GM23338 (cell line): ENCODE data around the gene KCNJ6. TPM values are rescaled to one million over a fixed set of nuclear protein-coding genes. Genes with fewer than 3 reads are reported as not detected.

Source experiments
- ATAC-seq: fragments of 200-7000 bp; cut with Tn5 transposase; 3 replicates; pipeline ENCODE4 v1.9.1; 2020
- DNase-seq: peaks from one replicate; pipeline ENCODE4 v3.0.0-alpha.2; 2015; ENCODE audit warnings: low spot score
- H2AFZ ChIP-seq: fragments of 200-600 bp; sonication (generic); 2 replicates; pipeline ENCODE4 v1.8.0; 2016; ENCODE audit warnings: antibody characterized with exemption, mild to moderate bottlenecking, moderate library complexity
- H3F3A ChIP-seq: fragments of 200-600 bp; sonication (generic); replicated peaks from 2 replicates; pipeline ENCODE4 v1.8.0; 2017; ENCODE audit warnings: antibody characterized with exemption, mixed run types, low read depth
- H3K27ac ChIP-seq: fragments of 200-600 bp; sonication (generic); 2 replicates; pipeline ENCODE4 v1.6.1; 2016; ENCODE audit warnings: low read depth
- H3K27me3 ChIP-seq: fragments of 200-600 bp; sonication (generic); 2 replicates; pipeline ENCODE4 v1.8.0; 2016; ENCODE audit warnings: mild to moderate bottlenecking, mixed run types, moderate library complexity; ENCODE audit not compliant: insufficient read depth
- H3K36me3 ChIP-seq: fragments of 200-600 bp; sonication (generic); 2 replicates; pipeline ENCODE4 v1.8.0; 2016; ENCODE audit warnings: mild to moderate bottlenecking; ENCODE audit not compliant: insufficient read depth
- H3K4me1 ChIP-seq: fragments of 200-600 bp; sonication (generic); 2 replicates; pipeline ENCODE4 v1.8.0; 2016; ENCODE audit warnings: mild to moderate bottlenecking, moderate library complexity; ENCODE audit not compliant: insufficient read depth
- H3K4me2 ChIP-seq: fragments of 200-600 bp; sonication (generic); 2 replicates; pipeline ENCODE4 v1.7.1; 2017; ENCODE audit warnings: mixed run types
- H3K4me3 ChIP-seq: fragments of 200-600 bp; sonication (generic); 2 replicates; pipeline ENCODE4 v1.6.1; 2016; ENCODE audit warnings: mixed run types
- H3K79me2 ChIP-seq: fragments of 200-600 bp; sonication (generic); replicated peaks from 2 replicates; pipeline ENCODE4 v1.8.0; 2017; ENCODE audit warnings: mild to moderate bottlenecking; ENCODE audit not compliant: insufficient read depth
- H3K9me2 ChIP-seq: fragments of 200-600 bp; sonication (generic); 2 replicates; pipeline ENCODE4 v1.8.0; 2017; ENCODE audit not compliant: insufficient read depth
- H4K20me1 ChIP-seq: fragments of 200-600 bp; sonication (generic); replicated peaks from 2 replicates; pipeline ENCODE4 v1.8.0; 2017; ENCODE audit warnings: mild to moderate bottlenecking; ENCODE audit not compliant: insufficient read depth
- H3K27ac Mint-ChIP-seq: 2 replicates; pipeline ENCODE4 v1.8.0; 2020; ENCODE audit warnings: inconsistent platforms, mild to moderate bottlenecking, moderate library complexity, mixed read lengths
- H3K27me3 Mint-ChIP-seq: 3 replicates; pipeline ENCODE4 v1.8.0; 2022; ENCODE audit warnings: low read depth, mild to moderate bottlenecking, moderate library complexity, mixed read lengths, inconsistent platforms; ENCODE audit not compliant: insufficient read depth, poor library complexity
- H3K36me3 Mint-ChIP-seq: 3 replicates; pipeline ENCODE4 v1.8.0; 2021; ENCODE audit warnings: low read depth, mild to moderate bottlenecking, inconsistent platforms, moderate library complexity, mixed read lengths
- H3K4me1 Mint-ChIP-seq: 3 replicates; pipeline ENCODE4 v1.8.0; 2020; ENCODE audit warnings: mild to moderate bottlenecking, inconsistent platforms, mixed read lengths
- H3K4me3 Mint-ChIP-seq: 3 replicates; pipeline ENCODE4 v1.8.0; 2021; ENCODE audit warnings: moderate library complexity, mild to moderate bottlenecking, inconsistent platforms, mixed read lengths
- H3K9me3 Mint-ChIP-seq: 3 replicates; pipeline ENCODE4 v1.8.0; 2020; ENCODE audit warnings: moderate library complexity, mild to moderate bottlenecking, inconsistent platforms, mixed read lengths
- CREB1 ChIP-seq: fragments of 250-450 bp; sonication (Bioruptor Pico); IDR thresholded peaks from 2 replicates; pipeline ENCODE4 v1.5.0; 2020; ENCODE audit warnings: low read depth, mild to moderate bottlenecking, moderate library complexity
- EZH2 ChIP-seq: fragments of 200-600 bp; sonication (generic); IDR thresholded peaks from one replicate; pipeline ENCODE4 v1.8.0; 2017; ENCODE audit warnings: antibody characterized with exemption, mild to moderate bottlenecking, low read depth; ENCODE audit not compliant: unreplicated experiment
- EZH2phosphoT487 ChIP-seq: fragments of 200-600 bp; sonication (generic); IDR thresholded peaks from one replicate; pipeline ENCODE4 v1.8.1; 2018; ENCODE audit warnings: antibody characterized with exemption; ENCODE audit not compliant: unreplicated experiment
- JUNB ChIP-seq: IDR thresholded peaks from one replicate; pipeline ENCODE4 v1.6.1; 2016; ENCODE audit warnings: antibody characterized with exemption; ENCODE audit not compliant: unreplicated experiment
- NANOG ChIP-seq: IDR thresholded peaks from 2 replicates; pipeline ENCODE4 v1.6.1; 2016; ENCODE audit warnings: antibody characterized with exemption, borderline replicate concordance
- POLR2AphosphoS5 ChIP-seq: IDR thresholded peaks from 2 replicates; pipeline ENCODE4 v1.6.1; 2016; ENCODE audit warnings: antibody characterized with exemption, low read depth
- ZNF331 ChIP-seq: fragments of 250-450 bp; sonication (Bioruptor Pico); IDR thresholded peaks from 2 replicates; pipeline ENCODE4 v1.5.0; 2020; ENCODE audit warnings: low read depth, mild to moderate bottlenecking, moderate library complexity
- polyA plus RNA-seq: library from polyadenylated mRNA; unstranded; fragments of >200 nt; fragmentation: Nextera tagmentation; extraction: Ambion mirVana; gene quantifications from 2 replicates; pipeline ENCODE4 v1.2.1, GENCODE V29; 2016
- total RNA-seq: library from RNA; depleted of rRNA; stranded (reverse); fragments of >200 nt; shearing (Covaris generic); gene quantifications from 2 replicates; pipeline ENCODE4 v1.2.3, GENCODE V29; 2014
- TF ChIP-seq, protein P1 (sequence below): fragments of 250-450 bp; sonication (Bioruptor Pico); IDR thresholded peaks from 2 replicates; pipeline ENCODE4 v1.5.0; 2020; ENCODE audit warnings: mild to moderate bottlenecking, moderate library complexity

Gene KCNJ6
- total and polyA plus RNA-seq, 2 experiments from 2014 or later = 0.48 to 0.52 TPM

DNA sequence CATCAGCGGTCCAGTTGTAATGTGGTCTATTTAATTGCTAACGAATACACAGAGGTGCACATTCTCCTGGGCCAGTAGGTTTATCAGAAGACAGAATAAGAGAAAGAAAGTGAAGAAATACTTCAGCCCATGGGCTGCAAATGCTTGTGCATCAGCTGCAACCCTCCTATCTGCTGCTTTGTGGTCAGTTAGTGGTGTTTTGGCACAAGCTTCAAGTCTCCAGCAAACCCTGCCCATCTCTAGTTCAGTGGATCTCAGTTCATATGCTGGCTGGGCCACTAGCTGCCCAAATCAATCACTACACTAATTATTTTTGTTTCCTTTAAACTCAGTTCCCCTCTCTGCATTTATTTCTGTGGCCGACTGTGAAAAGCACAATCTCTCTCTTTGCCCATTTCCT lies 124.2 kb downstream of the KCNJ6 start (continued):
- TF ChIP-seq, protein P1, sequence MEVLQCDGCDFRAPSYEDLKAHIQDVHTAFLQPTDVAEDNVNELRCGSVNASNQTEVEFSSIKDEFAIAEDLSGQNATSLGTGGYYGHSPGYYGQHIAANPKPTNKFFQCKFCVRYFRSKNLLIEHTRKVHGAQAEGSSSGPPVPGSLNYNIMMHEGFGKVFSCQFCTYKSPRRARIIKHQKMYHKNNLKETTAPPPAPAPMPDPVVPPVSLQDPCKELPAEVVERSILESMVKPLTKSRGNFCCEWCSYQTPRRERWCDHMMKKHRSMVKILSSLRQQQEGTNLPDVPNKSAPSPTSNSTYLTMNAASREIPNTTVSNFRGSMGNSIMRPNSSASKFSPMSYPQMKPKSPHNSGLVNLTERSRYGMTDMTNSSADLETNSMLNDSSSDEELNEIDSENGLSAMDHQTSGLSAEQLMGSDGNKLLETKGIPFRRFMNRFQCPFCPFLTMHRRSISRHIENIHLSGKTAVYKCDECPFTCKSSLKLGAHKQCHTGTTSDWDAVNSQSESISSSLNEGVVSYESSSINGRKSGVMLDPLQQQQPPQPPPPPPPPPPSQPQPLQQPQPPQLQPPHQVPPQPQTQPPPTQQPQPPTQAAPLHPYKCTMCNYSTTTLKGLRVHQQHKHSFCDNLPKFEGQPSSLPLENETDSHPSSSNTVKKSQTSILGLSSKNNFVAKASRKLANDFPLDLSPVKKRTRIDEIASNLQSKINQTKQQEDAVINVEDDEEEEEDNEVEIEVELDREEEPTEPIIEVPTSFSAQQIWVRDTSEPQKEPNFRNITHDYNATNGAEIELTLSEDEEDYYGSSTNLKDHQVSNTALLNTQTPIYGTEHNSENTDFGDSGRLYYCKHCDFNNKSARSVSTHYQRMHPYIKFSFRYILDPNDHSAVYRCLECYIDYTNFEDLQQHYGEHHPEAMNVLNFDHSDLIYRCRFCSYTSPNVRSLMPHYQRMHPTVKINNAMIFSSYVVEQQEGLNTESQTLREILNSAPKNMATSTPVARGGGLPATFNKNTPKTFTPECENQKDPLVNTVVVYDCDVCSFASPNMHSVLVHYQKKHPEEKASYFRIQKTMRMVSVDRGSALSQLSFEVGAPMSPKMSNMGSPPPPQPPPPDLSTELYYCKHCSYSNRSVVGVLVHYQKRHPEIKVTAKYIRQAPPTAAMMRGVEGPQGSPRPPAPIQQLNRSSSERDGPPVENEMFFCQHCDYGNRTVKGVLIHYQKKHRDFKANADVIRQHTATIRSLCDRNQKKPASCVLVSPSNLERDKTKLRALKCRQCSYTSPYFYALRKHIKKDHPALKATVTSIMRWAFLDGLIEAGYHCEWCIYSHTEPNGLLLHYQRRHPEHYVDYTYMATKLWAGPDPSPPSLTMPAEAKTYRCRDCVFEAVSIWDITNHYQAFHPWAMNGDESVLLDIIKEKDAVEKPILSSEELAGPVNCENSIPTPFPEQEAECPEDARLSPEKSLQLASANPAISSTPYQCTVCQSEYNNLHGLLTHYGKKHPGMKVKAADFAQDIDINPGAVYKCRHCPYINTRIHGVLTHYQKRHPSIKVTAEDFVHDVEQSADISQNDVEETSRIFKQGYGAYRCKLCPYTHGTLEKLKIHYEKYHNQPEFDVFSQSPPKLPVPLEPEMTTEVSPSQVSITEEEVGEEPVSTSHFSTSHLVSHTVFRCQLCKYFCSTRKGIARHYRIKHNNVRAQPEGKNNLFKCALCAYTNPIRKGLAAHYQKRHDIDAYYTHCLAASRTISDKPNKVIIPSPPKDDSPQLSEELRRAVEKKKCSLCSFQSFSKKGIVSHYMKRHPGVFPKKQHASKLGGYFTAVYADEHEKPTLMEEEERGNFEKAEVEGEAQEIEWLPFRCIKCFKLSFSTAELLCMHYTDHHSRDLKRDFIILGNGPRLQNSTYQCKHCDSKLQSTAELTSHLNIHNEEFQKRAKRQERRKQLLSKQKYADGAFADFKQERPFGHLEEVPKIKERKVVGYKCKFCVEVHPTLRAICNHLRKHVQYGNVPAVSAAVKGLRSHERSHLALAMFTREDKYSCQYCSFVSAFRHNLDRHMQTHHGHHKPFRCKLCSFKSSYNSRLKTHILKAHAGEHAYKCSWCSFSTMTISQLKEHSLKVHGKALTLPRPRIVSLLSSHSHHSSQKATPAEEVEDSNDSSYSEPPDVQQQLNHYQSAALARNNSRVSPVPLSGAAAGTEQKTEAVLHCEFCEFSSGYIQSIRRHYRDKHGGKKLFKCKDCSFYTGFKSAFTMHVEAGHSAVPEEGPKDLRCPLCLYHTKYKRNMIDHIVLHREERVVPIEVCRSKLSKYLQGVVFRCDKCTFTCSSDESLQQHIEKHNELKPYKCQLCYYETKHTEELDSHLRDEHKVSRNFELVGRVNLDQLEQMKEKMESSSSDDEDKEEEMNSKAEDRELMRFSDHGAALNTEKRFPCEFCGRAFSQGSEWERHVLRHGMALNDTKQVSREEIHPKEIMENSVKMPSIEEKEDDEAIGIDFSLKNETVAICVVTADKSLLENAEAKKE = no peak
- no peak for TF ChIP-seq POLR2AphosphoS5
- TF ChIP-seq CREB1 = no peak
- TF ChIP-seq NANOG = no peak
- no peak for TF ChIP-seq JUNB
- TF ChIP-seq EZH2phosphoT487 = no peak
- no peak for TF ChIP-seq ZNF331

DNA sequence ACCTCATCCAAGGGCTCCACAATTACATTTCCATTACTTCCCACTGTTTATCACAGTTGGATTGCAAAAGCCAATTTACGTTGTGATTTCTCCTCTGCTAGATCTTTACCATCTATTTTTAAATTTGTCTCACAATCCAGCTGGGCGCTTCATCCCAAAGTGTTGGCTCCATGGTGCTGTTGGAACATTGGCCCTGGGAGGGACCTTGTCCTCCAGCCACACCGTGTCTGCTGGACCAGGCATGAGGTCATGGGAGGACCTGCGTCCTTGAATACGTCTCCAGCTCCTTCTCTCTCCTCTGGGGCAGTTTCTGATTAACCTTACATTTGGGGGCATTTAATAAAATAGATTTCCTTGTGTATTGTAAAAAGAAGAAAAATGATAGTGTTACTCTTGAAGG lies 125.4 kb downstream of the KCNJ6 start:
- H3K4me3 ChIP-seq = no peak overlapping the region
- H3K27ac Mint-ChIP-seq = no peak overlapping the region
- H3K4me1 ChIP-seq = no peaks in the 10 kb centered on the region

More for the DNA sequence above, 125.4 kb downstream of the KCNJ6 start:
- ATAC-seq = no peak
- Histone ChIP-seq H3F3A (no peaks in the 10 kb centered on the region), H3K27me3 (no peaks in the 10 kb centered on the region), H3K27ac (no peak overlapping the region), H2AFZ (no peak overlapping the region), H3K9me2 (peaks cover 15% of the 10 kb centered on the region), H3K4me2 (no peak overlapping the region), H3K79me2 (no peaks in the 10 kb centered on the region), H4K20me1 (no peaks in the 10 kb centered on the region), H3K36me3 (no peaks in the 10 kb centered on the region)
- no peaks in the 10 kb centered on the region for H3K36me3 Mint-ChIP-seq
- no peaks in the 10 kb centered on the region for H3K27me3 Mint-ChIP-seq
- H3K4me1 Mint-ChIP-seq = no peaks in the 10 kb centered on the region
- H3K9me3 Mint-ChIP-seq = no peaks in the 10 kb centered on the region
- no peak for DNase-seq
- TF ChIP-seq EZH2phosphoT487 (no peak), JUNB (no peak), EZH2 (no peak)
- no peak overlapping the region for H3K4me3 Mint-ChIP-seq
